ENCODE results near the gene MRPL21.

The MRPL21 gene

GRCh38 chr11:68935516-68936357 lies 32.1 kb upstream of the MRPL21 start:
- no peak for DNase-seq (ENCODE audit: low read depth)
- H3K4me3 ChIP-seq (ENCODE audit: low read depth, low read length): no peak overlapping the region

- DNase-seq (ENCODE audit: low read depth): no peak
- H3K4me3 ChIP-seq (ENCODE audit: low read depth, low read length): no peak overlapping the region
Observed at GRCh38 chr11:68935066-68935465, 31.4 kb upstream of the MRPL21 start.

- no peak overlapping the region for H3K4me3 ChIP-seq (ENCODE audit: low read depth, low read length)
- DNase-seq (ENCODE audit: low read depth): no peak
Observed at GRCh38 chr11:68934666-68935065, 31.0 kb upstream of the MRPL21 start.

- no peak for DNase-seq (ENCODE audit: low read depth)
- no peak overlapping the region for H3K4me3 ChIP-seq (ENCODE audit: low read depth, low read length)
Observed at GRCh38 chr11:68934321-68934645, 30.7 kb upstream of the MRPL21 start.

- H3K4me3 ChIP-seq (ENCODE audit: low read depth, low read length): no peak overlapping the region
- DNase-seq (ENCODE audit: low read depth): no peak
Observed at GRCh38 chr11:68933605-68934320, 30.1 kb upstream of the MRPL21 start.

- no peak for DNase-seq (ENCODE audit: low read depth)
- no peak overlapping the region for H3K4me3 ChIP-seq (ENCODE audit: low read depth, low read length)
Observed at GRCh38 chr11:68932933-68933577, 29.4 kb upstream of the MRPL21 start.

GRCh38 chr11:68932358-68932757 lies 28.7 kb upstream of the MRPL21 start:
- DNase-seq (ENCODE audit: low read depth): no peak
- H3K4me3 ChIP-seq (ENCODE audit: low read depth, low read length): no peak overlapping the region

GRCh38 chr11:68931911-68932310 lies 28.3 kb upstream of the MRPL21 start:
- no peak overlapping the region for H3K4me3 ChIP-seq (ENCODE audit: low read depth, low read length)

GRCh38 chr11:68930991-68931855 lies 27.6 kb upstream of the MRPL21 start:
- H3K4me3 ChIP-seq (ENCODE audit: low read depth, low read length): no peak overlapping the region

More at GRCh38 chr11:68931911-68932310, 28.3 kb upstream of the MRPL21 start:
- DNase-seq (ENCODE audit: low read depth): no peak

GRCh38 chr11:68929706-68930570 lies 26.3 kb upstream of the MRPL21 start:
- DNase-seq (ENCODE audit: low read depth): no peak
- no peak overlapping the region for H3K4me3 ChIP-seq (ENCODE audit: low read depth, low read length)

More at GRCh38 chr11:68930991-68931855, 27.6 kb upstream of the MRPL21 start:
- DNase-seq (ENCODE audit: low read depth): no peak

GRCh38 chr11:68929135-68929534 lies 25.5 kb upstream of the MRPL21 start:
- no peak for DNase-seq (ENCODE audit: low read depth)
- H3K4me3 ChIP-seq (ENCODE audit: low read depth, low read length): no peak overlapping the region

GRCh38 chr11:68928136-68928880 lies 24.7 kb upstream of the MRPL21 start:
- DNase-seq (ENCODE audit: low read depth): no peak
- H3K4me3 ChIP-seq (ENCODE audit: low read depth, low read length): no peak overlapping the region

- no peak overlapping the region for H3K4me3 ChIP-seq (ENCODE audit: low read depth, low read length)
- DNase-seq (ENCODE audit: low read depth): no peak
Observed at GRCh38 chr11:68927280-68928135, 23.9 kb upstream of the MRPL21 start.

- DNase-seq (ENCODE audit: low read depth): no peak
- H3K4me3 ChIP-seq (ENCODE audit: low read depth, low read length): no peak overlapping the region
Observed at GRCh38 chr11:68925611-68926010, 22.0 kb upstream of the MRPL21 start.

GRCh38 chr11:68924073-68924925 lies 20.7 kb upstream of the MRPL21 start:
- H3K4me3 ChIP-seq (ENCODE audit: low read depth, low read length): no peak overlapping the region
- no peak for DNase-seq (ENCODE audit: low read depth)

GRCh38 chr11:68923614-68924013 lies 20.0 kb upstream of the MRPL21 start:
- no peak overlapping the region for H3K4me3 ChIP-seq (ENCODE audit: low read depth, low read length)
- DNase-seq (ENCODE audit: low read depth): no peak

Data from skeletal muscle cell (primary cell).